ENCODE results near the gene WDFY4. TPM values are rescaled to one million over a fixed set of nuclear protein-coding genes. Genes with fewer than 3 reads are reported as not detected.

WDFY4 gene
- total and polyA plus RNA-seq, 2 experiments from 2014 or later: 0.14 TPM; not detected in 1

GRCh38 chr10:49028639-49029038, 344.0 kb downstream of the WDFY4 start:
- H3K4me1 ChIP-seq (ENCODE audit: insufficient read depth): no peaks in the 10 kb centered on the region
- no peaks in the 10 kb centered on the region for H3K36me3 Mint-ChIP-seq (ENCODE audit: low read depth)
- no peak overlapping the region for H3K4me2 ChIP-seq
- H3K4me3 ChIP-seq: no peak overlapping the region
- no peak overlapping the region for H3K4me3 Mint-ChIP-seq
- H3K9me2 ChIP-seq (ENCODE audit: insufficient read depth): no peaks in the 10 kb centered on the region
- H3K4me1 Mint-ChIP-seq: peaks cover 2% of the 10 kb centered on the region; the same call in 1 of the 3 replicates
- TF ChIP-seq POLR2AphosphoS5 (IDR thresholded peaks at IDR 0.05; ENCODE audit: low read depth) (no peak), CTCF (conservative IDR thresholded peaks at IDR 0.05; ENCODE audit: low read depth in 2 of 2) (no peak), REST (IDR thresholded peaks at IDR 0.05; ENCODE audit: unreplicated experiment) (no peak)
- ATAC-seq: no peak
- H3F3A ChIP-seq (replicated peaks; ENCODE audit: low read depth): no peaks in the 10 kb centered on the region
- no peaks in the 10 kb centered on the region for H3K36me3 ChIP-seq (ENCODE audit: insufficient read depth)
- H4K20me1 ChIP-seq (replicated peaks; ENCODE audit: insufficient read depth): no peaks in the 10 kb centered on the region
- H3K27ac ChIP-seq (ENCODE audit: low read depth): no peak overlapping the region
- H3K27ac Mint-ChIP-seq: no peak overlapping the region
- H3K79me2 ChIP-seq (replicated peaks; ENCODE audit: insufficient read depth): no peaks in the 10 kb centered on the region
- no peak overlapping the region for H2AFZ ChIP-seq
- no peaks in the 10 kb centered on the region for H3K27me3 ChIP-seq (ENCODE audit: insufficient read depth)
- peaks cover 2% of the 10 kb centered on the region for H3K27me3 Mint-ChIP-seq (ENCODE audit: insufficient read depth, low read depth, poor library complexity)
- no peak for DNase-seq (ENCODE audit: low spot score)
- H3K9me3 Mint-ChIP-seq: no peaks in the 10 kb centered on the region

GRCh38 chr10:49029666-49030065, 345.0 kb downstream of the WDFY4 start:
- Mint-ChIP-seq H3K27me3 (ENCODE audit: insufficient read depth, low read depth, poor library complexity) (no peaks in the 10 kb centered on the region), H3K9me3 (no peaks in the 10 kb centered on the region), H3K27ac (no peak overlapping the region), H3K4me1 (peaks cover 2% of the 10 kb centered on the region; the same call in 1 of the 3 replicates), H3K4me3 (no peak overlapping the region), H3K36me3 (ENCODE audit: low read depth) (no peaks in the 10 kb centered on the region)
- Histone ChIP-seq H3F3A (replicated peaks; ENCODE audit: low read depth) (no peaks in the 10 kb centered on the region), H2AFZ (no peak overlapping the region), H3K79me2 (replicated peaks; ENCODE audit: insufficient read depth) (no peaks in the 10 kb centered on the region), H3K27me3 (ENCODE audit: insufficient read depth) (no peaks in the 10 kb centered on the region), H3K36me3 (ENCODE audit: insufficient read depth) (no peaks in the 10 kb centered on the region), H3K4me2 (no peak overlapping the region), H3K9me2 (ENCODE audit: insufficient read depth) (0 out of 2 replicates have a peak, but pooled peaks cover 2% of the 10 kb centered on the region), H4K20me1 (replicated peaks; ENCODE audit: insufficient read depth) (no peaks in the 10 kb centered on the region), H3K27ac (ENCODE audit: low read depth) (no peak overlapping the region), H3K4me3 (no peak overlapping the region), H3K4me1 (ENCODE audit: insufficient read depth) (no peaks in the 10 kb centered on the region)
- TF ChIP-seq ZNF114 (CRISPR knock-in tag; IDR thresholded peaks at IDR 0.05) (no peak), ZNF331 (CRISPR knock-in tag; IDR thresholded peaks at IDR 0.05; ENCODE audit: low read depth) (no peak), ETS1 (IDR thresholded peaks at IDR 0.05) (no peak), EZH2phosphoT487 (IDR thresholded peaks at IDR 0.05; ENCODE audit: unreplicated experiment) (no peak), POLR2AphosphoS5 (IDR thresholded peaks at IDR 0.05; ENCODE audit: low read depth) (no peak), STAT1 (IDR thresholded peaks at IDR 0.05; ENCODE audit: unreplicated experiment) (no peak), CTCF (conservative IDR thresholded peaks at IDR 0.05; ENCODE audit: low read depth in 2 of 2) (peak in 1 of 2 experiments; percentile 21; a peak in 1 of 4 replicates)
- no peak for ATAC-seq
- no peak for DNase-seq (ENCODE audit: low spot score)
